HG02642 (cell line): ENCODE measurements around the gene LMAN1L.

Experiments
- ATAC-seq: cut with Tn5 transposase; IDR thresholded peaks from one replicate; pipeline ENCODE4 v1.9.1; 2021; ENCODE audit warnings: mild to moderate bottlenecking; ENCODE audit not compliant: unreplicated experiment, poor library complexity

The LMAN1L gene

DNA sequence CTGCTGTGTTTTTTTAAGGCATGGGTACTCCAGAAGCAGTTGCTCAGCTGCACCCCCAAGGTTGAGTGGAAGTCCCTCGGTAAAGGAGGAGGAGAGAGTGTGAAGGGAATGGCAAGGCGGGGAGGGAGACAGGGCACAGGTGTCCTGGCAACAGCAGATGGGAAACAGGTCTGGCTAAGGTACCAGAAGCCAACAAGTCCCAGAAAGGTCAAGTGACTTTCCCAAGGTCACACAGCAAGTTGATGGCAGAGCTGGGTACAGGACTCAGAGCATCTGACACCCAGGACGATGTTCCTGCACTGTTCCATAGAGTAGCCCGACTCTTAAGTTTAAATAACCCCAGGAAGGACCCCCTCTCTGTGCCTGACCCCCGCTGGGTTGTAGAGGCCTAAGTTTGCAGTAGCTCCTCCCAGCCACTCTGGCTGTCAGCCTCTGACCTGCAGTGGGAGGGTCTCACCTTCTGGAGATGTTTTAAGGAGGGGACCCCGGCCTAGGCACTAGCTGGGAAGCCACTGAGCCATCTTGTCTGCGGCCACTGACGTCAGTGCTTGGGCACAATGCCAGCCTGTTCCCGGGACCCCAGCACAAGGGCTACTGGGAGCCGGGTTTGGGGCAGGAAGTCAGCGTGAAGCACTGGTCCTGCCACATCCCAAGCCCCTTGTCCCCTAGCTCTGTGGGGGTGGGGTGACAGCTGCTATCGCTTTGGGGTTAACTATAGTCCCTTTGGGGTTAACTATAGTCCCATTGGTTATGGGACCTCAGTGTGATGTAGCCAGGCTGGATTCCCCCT is 20.2 kb upstream of the LMAN1L start:
- ATAC-seq: no peak

DNA sequence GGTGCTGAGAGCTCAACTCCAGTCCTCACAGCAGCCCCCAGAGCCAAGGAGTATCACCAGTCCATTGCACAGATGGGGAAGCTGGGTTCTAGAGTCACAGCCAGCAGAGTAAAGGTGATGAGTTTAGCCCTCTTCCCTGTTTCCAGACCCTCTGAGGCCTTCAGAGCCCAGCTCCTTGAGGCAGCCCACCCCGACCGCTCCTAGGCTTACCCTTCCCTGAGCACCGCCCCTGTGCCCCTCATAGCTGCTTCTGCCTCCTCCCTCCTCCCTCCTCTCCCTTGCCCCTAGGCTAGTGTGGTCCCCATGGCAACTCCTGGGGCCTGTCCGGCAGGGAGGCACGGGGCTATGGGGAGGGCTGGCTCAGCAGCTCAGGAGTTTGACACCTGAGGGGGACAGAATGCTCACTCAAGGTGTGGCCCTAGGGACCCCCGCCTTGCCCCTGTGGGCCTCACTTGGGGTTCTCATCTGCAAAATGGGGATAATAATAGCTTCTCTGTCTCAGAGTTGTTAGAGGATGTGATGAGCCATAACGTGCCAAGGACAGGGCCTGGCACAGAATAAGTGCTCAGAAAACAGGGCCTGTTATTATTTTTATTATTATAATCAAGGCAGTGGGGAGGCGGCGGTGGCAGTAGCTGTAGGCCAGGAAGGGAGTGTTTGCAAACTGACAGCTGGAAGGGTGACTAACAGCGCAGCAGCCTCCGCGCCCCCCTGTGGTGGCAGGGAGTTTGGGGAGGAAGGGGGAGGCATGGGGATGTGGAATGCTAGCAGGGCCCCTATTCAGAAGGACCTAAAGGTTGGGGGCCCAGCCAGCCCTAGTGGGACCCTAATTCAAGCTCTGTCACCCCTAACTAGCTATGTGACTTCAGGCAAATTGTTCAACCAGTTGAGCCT is 19.3 kb upstream of the LMAN1L start:
- ATAC-seq: no peak

DNA sequence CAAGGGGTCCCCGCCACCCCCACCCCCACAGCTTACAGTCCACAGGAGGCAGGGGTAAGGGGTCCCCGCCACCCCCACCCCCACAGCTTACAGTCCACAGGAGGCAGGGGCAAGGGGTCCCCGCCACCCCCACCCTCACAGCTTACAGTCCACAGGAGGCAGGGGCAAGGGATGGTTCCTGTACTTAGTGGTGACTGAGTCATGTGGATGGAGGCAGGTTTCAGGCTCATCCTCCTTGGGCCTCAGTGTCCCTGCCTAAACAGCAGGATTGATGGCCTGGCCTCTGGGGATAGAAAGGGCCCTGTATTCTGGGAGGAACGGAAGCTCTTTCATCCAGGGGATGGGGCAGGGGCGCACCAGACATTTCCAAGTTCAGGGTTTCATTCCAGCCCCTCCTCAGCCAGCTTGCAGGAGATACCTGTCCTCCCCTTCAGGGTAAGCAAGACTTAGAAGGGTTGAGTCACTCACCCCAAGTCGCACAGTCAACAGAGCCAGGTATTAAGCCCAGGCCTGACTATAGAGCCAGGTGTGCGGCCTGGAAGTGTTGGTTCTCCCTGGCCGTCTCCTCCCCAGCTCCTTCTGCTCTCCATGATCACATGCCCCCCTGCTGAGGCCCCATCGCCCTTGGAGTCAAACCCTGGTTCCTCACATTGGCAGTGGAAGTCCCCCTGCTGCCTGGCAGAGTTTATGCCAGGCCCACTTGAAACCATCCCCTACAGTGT is 18.2 kb upstream of the LMAN1L start:
- no peak for ATAC-seq

DNA sequence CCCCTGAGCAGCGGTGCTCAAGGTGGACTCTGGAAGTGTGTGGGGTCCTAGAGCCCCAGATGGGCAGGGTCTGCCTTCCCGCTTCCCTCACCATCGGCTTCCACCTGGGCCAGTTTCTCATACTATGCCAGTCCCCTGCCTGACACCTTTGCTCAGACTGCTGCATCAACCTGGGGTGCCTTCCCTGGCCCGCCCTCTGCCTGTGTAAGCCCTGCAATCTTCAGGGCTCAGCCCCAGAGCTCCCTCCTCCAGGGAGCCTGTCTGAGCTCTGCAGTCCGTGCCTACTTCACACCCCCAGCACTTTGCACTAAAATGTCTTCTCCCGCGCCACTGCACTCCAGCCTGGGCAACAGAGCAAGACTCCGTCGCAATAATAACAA is 17.7 kb upstream of the LMAN1L start:
- ATAC-seq: no peak

DNA sequence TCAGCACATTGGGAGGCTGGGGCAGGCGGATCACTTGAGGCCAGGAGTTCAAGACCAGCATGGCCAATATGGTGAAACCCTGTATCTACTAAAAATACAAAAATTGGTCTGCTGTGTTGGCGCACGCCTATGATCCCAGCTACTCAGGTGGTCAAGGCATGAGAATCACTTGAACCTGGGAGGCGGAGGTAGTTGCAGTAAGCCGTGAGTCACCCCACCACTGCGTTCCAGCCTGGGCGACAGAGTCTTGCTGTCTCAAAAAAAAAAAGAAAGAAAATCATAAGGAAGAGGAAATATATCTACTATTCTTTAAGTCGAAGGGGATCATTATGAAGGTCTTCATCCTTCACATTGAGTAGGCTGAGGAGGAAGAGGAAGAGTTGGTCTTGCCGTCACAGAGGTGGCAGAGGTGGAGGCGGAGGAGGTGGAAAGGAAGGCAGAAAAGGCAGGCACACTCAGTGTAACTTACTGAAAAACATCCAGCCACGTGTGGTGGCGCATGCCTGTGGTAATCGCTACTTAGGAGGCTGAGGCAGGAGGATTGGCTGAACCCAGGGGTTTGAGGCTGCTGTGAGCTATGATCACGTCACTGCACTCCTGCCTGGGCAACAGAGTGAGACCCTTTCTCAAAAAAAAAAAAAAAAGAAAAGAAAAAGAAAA is 16.5 kb upstream of the LMAN1L start:
- no peak for ATAC-seq

DNA sequence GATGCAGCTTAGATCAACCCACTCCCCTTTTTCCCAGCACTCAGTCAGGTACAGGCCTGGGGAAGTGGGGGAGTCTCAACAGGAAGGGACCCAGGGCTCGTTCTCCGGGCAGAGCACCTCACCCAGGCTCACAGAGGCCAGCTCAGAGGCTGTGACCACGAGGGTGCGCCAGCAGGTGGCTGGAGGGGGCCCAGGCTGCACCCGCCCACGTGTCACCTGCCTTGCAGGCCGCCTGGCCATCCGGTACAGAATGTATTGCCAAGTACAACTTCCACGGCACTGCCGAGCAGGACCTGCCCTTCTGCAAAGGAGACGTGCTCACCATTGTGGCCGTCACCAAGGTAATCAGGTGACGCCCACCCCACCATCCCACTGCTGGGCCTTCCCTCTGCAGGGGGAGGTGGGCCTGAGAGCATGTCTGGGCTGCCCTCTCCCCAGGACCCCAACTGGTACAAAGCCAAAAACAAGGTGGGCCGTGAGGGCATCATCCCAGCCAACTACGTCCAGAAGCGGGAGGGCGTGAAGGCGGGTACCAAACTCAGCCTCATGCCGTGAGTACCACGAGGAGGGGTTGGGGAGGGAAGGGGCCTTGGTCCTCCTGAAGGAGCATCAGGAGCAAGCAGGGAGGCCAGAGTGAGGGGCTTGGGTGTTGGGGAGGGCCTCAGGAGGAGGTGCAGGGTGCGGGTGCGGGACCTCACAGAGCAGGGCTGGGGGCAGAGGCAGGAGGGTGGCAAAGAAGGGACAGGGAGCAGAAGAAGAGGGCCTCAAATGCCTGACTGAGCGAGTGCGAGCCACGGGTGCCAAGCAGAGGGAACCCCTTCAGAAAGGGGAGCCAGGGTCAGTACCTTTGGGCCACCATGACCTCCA is 14.0 kb upstream of the LMAN1L start:
- ATAC-seq: no peak

DNA sequence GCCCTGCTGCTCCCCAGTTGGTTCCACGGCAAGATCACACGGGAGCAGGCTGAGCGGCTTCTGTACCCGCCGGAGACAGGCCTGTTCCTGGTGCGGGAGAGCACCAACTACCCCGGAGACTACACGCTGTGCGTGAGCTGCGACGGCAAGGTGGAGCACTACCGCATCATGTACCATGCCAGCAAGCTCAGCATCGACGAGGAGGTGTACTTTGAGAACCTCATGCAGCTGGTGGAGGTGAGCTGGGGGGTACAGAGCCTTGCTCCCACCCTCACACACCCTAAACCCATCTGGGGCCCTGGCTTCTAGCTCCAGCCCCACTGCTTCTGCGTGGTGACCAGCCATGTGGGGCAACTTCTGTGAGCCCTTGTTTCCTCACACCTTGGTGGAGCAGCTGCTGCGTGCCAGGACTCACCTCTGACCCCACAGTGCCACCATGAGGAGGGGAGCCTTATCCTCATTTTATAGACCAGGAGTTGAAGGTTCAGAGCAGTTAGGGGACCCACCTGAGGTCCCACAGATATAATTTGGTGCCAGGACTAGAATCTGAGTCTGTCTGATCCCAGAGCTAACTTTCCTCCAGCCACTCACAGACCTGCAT is 13.3 kb upstream of the LMAN1L start:
- no peak for ATAC-seq

DNA sequence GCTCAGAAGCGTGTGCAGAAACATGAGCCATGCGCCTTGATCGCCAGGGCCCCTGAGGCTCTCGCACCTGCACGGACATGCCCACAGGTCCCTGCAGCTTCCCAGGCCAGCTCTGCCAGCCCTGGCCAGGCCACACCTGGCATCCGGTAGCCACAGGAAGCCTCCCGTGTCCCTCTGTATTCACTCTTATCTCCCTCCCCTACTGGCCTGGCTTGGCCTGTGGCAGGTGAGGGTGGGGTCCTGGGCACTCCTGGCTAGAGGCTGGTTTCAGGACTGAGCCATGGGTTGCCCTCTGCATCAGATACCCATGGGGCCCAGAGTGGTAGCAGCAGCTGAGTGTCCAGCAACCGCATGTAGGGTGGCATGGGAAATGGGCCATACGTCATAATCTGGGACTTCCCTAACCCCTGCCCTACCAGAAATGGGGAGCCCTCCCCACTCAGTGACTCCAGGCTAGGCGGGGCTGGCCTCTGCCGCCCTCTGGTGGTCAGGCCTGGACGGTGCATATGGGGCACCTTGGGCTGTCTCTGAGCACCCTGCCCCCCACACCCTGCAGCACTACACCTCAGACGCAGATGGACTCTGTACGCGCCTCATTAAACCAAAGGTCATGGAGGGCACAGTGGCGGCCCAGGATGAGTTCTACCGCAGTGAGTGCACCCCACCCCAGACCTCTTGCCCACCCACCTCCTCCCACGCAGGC is 12.6 kb upstream of the LMAN1L start:
- peak; percentile 67 for ATAC-seq

DNA sequence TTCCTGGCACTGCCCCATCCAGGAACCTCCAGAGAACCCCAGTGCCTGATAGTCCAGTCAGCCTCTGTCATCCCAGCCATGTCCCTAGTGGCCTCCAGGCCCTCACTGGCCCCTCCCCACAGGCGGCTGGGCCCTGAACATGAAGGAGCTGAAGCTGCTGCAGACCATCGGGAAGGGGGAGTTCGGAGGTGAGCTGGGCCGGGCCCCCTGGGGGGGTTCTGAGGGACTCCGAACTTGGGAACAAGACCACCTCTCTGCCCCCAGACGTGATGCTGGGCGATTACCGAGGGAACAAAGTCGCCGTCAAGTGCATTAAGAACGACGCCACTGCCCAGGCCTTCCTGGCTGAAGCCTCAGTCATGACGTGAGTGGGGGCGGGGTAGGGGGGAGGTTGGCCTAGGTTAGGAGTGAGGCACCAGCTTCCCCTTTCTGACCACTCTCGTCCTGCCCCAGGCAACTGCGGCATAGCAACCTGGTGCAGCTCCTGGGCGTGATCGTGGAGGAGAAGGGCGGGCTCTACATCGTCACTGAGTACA is 12.0 kb upstream of the LMAN1L start:
- ATAC-seq: no peak

DNA sequence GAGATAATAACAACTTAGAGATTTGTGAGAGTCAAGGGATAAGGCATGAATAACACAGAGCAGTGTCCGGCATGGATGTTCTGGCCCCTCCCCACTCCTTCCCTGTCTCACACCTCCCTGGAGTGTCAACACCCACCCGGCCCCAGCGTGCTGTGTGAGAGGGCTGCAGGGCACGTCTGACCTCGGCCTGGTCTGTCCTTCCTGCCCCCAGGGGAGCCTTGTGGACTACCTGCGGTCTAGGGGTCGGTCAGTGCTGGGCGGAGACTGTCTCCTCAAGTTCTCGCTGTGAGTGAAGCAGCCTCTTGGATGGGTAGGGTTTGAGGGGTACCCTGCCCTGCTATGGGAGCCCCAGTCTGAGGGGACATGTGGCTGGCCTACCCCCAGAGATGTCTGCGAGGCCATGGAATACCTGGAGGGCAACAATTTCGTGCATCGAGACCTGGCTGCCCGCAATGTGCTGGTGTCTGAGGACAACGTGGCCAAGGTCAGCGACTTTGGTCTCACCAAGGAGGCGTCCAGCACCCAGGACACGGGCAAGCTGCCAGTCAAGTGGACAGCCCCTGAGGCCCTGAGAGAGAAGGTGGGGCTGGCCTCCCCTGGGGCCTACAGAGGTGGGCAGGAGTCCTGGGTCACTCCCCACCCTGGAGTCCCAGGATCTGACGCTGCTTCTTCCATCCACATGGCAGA is 11.2 kb upstream of the LMAN1L start:
- no peak for ATAC-seq

DNA sequence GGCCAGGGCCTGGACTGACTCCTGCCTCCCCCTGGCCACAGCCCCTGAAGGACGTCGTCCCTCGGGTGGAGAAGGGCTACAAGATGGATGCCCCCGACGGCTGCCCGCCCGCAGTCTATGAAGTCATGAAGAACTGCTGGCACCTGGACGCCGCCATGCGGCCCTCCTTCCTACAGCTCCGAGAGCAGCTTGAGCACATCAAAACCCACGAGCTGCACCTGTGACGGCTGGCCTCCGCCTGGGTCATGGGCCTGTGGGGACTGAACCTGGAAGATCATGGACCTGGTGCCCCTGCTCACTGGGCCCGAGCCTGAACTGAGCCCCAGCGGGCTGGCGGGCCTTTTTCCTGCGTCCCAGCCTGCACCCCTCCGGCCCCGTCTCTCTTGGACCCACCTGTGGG is 10.3 kb upstream of the LMAN1L start:
- ATAC-seq: no peak

DNA sequence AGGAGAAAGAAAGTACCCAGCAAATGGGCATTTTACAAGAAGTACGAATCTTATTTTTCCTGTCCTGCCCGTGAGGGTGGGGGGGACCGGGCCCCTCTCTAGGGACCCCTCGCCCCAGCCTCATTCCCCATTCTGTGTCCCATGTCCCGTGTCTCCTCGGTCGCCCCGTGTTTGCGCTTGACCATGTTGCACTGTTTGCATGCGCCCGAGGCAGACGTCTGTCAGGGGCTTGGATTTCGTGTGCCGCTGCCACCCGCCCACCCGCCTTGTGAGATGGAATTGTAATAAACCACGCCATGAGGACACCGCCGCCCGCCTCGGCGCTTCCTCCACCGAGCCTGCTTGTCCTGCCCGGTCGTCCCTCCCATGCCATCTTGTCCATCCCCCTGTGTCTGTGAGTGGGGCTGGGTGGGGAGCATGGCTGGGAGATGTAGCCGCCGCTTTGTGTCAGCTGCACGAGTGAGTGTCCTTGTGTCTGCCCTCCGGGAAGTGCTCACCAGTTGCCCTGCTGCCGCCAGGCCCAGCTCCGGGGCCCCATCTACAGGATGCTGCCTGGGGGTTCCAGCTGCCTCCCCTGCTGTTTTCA is 9.7 kb upstream of the LMAN1L start:
- no peak for ATAC-seq

DNA sequence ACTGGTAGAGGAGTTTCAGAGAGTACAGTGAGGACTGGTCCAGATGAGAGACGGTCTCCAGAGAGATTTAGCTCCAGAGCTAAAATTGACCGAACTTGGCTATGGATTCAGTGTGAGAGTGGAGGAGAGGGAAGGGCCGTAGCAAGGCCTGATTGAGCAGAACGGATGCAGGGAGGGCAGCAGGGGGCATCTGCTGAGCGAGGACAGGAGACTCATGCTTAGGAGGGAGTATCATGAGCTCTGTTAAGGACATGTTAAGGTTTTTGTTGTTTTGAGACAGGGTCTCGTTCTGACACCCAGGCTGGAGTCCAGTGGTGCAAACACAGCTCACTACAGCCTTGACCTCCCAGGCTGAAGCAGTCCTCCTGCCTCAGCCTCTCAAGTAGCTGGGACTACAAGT is 7.7 kb upstream of the LMAN1L start:
- ATAC-seq: no peak

DNA sequence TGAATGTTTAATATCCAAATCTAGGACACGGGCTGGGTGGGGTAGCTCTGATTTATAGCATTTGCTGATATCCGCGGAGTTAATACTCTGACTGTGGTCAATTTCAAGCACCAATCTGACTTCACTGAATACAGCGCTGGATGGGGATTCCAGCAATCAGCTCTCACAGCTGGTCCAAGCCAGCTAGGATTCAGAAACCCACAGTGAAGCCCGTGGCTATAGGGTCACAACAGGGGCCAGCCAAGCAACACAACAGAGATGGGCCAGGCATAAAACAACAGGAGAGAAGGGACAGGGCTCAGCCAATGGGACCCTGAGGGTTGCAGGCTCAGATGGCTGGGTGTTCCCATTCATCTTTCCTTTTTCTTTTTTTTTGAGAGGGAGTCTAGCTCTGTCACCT is 5.4 kb upstream of the LMAN1L start:
- no peak for ATAC-seq

DNA sequence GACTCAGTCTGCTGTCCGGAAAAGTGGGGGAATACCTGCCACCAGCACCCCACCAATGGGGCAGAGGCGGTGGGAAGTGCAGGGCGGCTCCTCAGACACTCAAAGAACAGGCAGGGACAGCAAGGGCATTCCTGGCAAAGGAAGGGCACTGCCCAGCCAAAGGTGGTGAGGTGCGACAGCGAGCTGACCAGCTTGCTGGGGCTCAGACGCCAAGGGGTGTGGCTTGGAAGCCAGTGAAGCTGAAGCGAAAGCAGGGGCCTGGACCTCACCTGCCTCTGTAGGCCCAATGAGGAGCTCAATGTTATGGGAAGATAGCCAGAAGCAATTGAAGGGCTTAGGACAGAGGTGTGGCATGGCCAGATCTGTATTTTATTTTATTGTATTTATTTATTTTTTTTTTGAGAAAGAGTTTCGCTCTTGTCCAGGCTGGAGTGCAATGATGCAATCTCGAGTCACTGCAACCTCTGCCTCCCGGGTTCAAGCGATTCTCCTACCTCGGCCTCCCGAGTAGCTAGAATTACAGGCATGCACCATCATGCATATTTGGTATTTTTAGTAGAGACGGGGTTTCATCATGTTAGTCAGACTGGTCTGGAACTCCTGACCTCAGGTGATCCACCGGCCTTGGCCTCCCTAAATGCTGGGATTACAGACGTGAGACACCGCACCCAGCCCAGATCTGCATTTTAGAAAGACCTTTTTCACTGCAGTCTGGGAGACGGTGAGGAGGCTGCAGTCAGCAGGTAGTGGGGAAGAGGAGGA is 4.4 kb upstream of the LMAN1L start:
- no peak for ATAC-seq

DNA sequence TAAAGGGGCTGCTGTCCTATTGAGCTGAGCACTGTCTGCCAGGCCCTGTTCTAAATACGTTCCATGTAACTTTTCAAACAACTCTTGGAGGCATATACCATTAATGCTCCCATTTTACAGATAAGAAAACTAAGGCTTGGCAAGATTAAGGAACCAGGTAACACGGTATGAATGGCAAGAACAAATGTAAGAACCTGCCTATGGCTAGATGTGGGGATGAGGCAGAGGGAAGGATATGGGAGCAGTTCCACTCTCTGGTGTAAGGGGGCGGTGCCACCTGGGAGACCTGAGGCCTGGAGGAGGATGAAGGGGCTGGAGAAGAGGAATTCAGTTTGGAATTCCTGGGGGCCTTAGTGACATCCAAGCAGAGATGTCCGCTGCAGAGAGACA is 3.8 kb upstream of the LMAN1L start:
- no peak for ATAC-seq

DNA sequence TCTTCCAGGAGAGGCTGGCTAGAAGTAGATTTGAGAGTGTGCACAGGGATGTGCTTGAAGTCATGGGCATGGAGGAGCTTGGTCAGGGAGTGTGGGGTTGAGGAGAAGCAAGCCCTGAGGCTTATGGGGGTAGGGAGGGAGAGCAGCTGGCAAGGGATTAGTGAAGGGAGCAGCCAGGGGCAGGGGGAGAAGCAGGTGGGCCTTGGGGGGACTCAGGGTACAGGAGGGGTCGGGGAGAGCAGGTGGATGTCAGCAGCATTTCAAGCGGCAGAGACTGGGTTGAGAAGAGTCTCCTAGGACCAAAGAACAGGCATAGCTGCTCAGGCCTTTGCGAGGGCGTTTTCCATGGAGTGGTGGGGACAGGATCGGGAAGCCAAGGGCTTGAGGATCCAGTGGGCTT is 3.4 kb upstream of the LMAN1L start:
- no peak for ATAC-seq
